ENCODE results near the gene DNASE2B.

The DNASE2B gene

DNA sequence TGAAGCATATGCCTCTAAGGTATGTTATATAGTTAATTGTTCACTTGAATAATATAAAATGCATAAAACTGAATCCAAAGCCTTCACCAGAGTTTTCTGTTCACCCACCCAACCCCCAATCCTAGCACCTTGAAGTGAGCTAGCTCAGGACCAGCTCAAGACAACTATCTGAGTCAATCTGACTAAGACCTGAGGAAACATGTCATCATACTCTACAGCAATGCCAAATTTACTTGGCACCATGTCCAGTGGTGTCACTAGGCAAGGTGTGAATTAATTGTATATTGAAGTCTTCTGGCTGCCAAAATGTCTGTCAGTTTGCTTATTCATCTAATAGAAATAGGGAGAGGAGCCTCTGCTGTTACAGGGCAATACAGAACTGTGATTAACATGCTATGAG, 3.8 kb downstream of the DNASE2B start:
- Histone ChIP-seq H3K36me3 (ENCODE audit: insufficient read depth, low read length) (no peaks in the 10 kb centered on the region), H3K27me3 (ENCODE audit: insufficient read depth, low read length) (no peaks in the 10 kb centered on the region), H3K9ac (ENCODE audit: low read length) (no peak overlapping the region), H3K9me3 (ENCODE audit: low read length) (no peaks in the 10 kb centered on the region), H3F3A (ENCODE audit: insufficient read depth, low read length) (no peaks in the 10 kb centered on the region), H3K4me2 (ENCODE audit: low read length) (no peak overlapping the region), H3K9me2 (ENCODE audit: low read depth, low read length) (no peaks in the 10 kb centered on the region), H3K27ac (ENCODE audit: low read depth, low read length, poor library complexity, severe bottlenecking) (no peak overlapping the region), H2AFZ (ENCODE audit: low read length) (no peak overlapping the region), H4K20me1 (ENCODE audit: insufficient read depth, low read length) (no peaks in the 10 kb centered on the region), H3K4me1 (ENCODE audit: insufficient read depth, low read length, severe bottlenecking) (no peaks in the 10 kb centered on the region), H3K79me2 (ENCODE audit: insufficient read depth, low read length) (no peaks in the 10 kb centered on the region), H3K4me3 (ENCODE audit: low read depth, low read length, poor library complexity, severe bottlenecking) (no peak overlapping the region)
- no peak for TF ChIP-seq EZH2 (IDR thresholded peaks at IDR 0.05; ENCODE audit: borderline replicate concordance, low read length)
- TF ChIP-seq, protein P1, sequence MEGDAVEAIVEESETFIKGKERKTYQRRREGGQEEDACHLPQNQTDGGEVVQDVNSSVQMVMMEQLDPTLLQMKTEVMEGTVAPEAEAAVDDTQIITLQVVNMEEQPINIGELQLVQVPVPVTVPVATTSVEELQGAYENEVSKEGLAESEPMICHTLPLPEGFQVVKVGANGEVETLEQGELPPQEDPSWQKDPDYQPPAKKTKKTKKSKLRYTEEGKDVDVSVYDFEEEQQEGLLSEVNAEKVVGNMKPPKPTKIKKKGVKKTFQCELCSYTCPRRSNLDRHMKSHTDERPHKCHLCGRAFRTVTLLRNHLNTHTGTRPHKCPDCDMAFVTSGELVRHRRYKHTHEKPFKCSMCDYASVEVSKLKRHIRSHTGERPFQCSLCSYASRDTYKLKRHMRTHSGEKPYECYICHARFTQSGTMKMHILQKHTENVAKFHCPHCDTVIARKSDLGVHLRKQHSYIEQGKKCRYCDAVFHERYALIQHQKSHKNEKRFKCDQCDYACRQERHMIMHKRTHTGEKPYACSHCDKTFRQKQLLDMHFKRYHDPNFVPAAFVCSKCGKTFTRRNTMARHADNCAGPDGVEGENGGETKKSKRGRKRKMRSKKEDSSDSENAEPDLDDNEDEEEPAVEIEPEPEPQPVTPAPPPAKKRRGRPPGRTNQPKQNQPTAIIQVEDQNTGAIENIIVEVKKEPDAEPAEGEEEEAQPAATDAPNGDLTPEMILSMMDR (IDR thresholded peaks at IDR 0.05; ENCODE audit: low read length): no peak

DNA sequence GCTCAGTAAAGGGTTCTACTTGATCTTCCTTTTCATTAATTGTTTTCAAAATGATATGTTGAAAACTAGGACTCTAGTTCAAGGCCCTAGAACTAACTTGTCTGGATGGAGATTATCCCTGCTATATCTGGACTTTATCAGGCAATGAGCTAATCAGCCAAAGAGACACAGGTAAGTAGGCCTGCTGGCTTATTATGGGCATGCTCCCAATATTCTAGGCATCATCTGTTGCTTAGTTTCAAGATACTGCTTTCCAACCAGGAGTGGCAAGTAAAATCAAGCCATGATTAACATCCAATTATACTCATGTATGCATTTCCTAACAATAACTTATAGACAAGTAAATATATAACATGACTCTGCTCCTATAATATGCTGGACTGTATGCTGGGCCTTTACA, 4.2 kb downstream of the DNASE2B start:
- Histone ChIP-seq H3K4me3 (ENCODE audit: low read depth, low read length, poor library complexity, severe bottlenecking) (no peak overlapping the region), H4K20me1 (ENCODE audit: insufficient read depth, low read length) (no peaks in the 10 kb centered on the region), H3K27me3 (ENCODE audit: insufficient read depth, low read length) (no peaks in the 10 kb centered on the region), H3K79me2 (ENCODE audit: insufficient read depth, low read length) (no peaks in the 10 kb centered on the region), H3K9ac (ENCODE audit: low read length) (no peak overlapping the region), H3K4me2 (ENCODE audit: low read length) (no peak overlapping the region), H3K9me3 (ENCODE audit: low read length) (no peaks in the 10 kb centered on the region), H2AFZ (ENCODE audit: low read length) (no peak overlapping the region), H3K36me3 (ENCODE audit: insufficient read depth, low read length) (no peaks in the 10 kb centered on the region), H3K9me2 (ENCODE audit: low read depth, low read length) (no peaks in the 10 kb centered on the region), H3F3A (ENCODE audit: insufficient read depth, low read length) (no peaks in the 10 kb centered on the region), H3K4me1 (ENCODE audit: insufficient read depth, low read length, severe bottlenecking) (no peaks in the 10 kb centered on the region), H3K27ac (ENCODE audit: low read depth, low read length, poor library complexity, severe bottlenecking) (no peak overlapping the region)
- TF ChIP-seq, protein P1 (IDR thresholded peaks at IDR 0.05; ENCODE audit: low read length): no peak
- TF ChIP-seq EZH2 (IDR thresholded peaks at IDR 0.05; ENCODE audit: borderline replicate concordance, low read length): no peak

DNA sequence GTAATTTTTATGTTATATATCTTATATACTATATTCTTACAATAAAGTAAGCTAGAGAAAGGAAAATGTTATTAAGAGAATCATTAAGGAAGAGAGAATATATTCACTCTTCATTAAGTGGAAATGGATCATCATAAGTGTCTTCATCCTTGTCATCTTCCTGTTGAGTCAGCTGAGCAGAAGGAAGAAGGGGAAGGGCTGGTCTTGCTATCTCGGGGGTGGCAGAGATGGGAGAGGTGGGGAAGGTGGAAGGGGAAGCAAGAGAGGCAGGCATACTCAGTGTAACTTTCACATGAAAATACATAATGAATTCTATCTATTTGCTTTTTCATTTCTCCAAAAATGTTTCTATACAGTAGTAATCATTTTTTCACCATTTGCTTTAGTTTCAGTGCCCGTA, 5.1 kb downstream of the DNASE2B start:
- Histone ChIP-seq H3K27ac (ENCODE audit: low read depth, low read length, poor library complexity, severe bottlenecking) (no peak overlapping the region), H2AFZ (ENCODE audit: low read length) (no peak overlapping the region), H3F3A (ENCODE audit: insufficient read depth, low read length) (no peaks in the 10 kb centered on the region), H3K27me3 (ENCODE audit: insufficient read depth, low read length) (no peaks in the 10 kb centered on the region), H3K4me2 (ENCODE audit: low read length) (no peak overlapping the region), H3K36me3 (ENCODE audit: insufficient read depth, low read length) (no peaks in the 10 kb centered on the region), H3K79me2 (ENCODE audit: insufficient read depth, low read length) (no peaks in the 10 kb centered on the region), H3K4me1 (ENCODE audit: insufficient read depth, low read length, severe bottlenecking) (no peaks in the 10 kb centered on the region), H4K20me1 (ENCODE audit: insufficient read depth, low read length) (no peaks in the 10 kb centered on the region), H3K9me2 (ENCODE audit: low read depth, low read length) (no peaks in the 10 kb centered on the region), H3K4me3 (ENCODE audit: low read depth, low read length, poor library complexity, severe bottlenecking) (no peak overlapping the region), H3K9ac (ENCODE audit: low read length) (no peak overlapping the region), H3K9me3 (ENCODE audit: low read length) (no peaks in the 10 kb centered on the region)
- no peak for TF ChIP-seq EZH2 (IDR thresholded peaks at IDR 0.05; ENCODE audit: borderline replicate concordance, low read length)
- TF ChIP-seq, protein P1 (IDR thresholded peaks at IDR 0.05; ENCODE audit: low read length): no peak

Data from OCI-LY1 (cell line).